OCI-LY1 (cell line): ENCODE results near the gene PLD1.

ENCODE experiments used
- H2AFZ ChIP-seq: fragments of 200-600 bp; sonication (generic), shearing (Covaris generic); 2 replicates; pipeline ENCODE4 v1.6.0; 2014; ENCODE audit warnings: antibody characterized with exemption, mild to moderate bottlenecking, low read length
- H3F3A ChIP-seq: fragments of 200-600 bp; sonication (generic), shearing (Covaris generic); 2 replicates; pipeline ENCODE4 v1.6.0; 2014; ENCODE audit warnings: mild to moderate bottlenecking, antibody characterized with exemption, low read length, moderate library complexity; ENCODE audit not compliant: insufficient read depth
- H3K27ac ChIP-seq: fragments of 200-600 bp; sonication (generic); 2 replicates; pipeline ENCODE4 v1.5.1; 2014; ENCODE audit warnings: low read length, mixed run types, mild to moderate bottlenecking, low read depth; ENCODE audit not compliant: poor library complexity, severe bottlenecking
- H3K27me3 ChIP-seq: fragments of 200-600 bp; sonication (generic); 2 replicates; pipeline ENCODE4 v1.6.0; 2014; ENCODE audit warnings: antibody characterized with exemption, mild to moderate bottlenecking, low read length, moderate library complexity; ENCODE audit not compliant: insufficient read depth
- H3K36me3 ChIP-seq: fragments of 200-600 bp; sonication (generic); 2 replicates; pipeline ENCODE4 v1.6.1; 2014; ENCODE audit warnings: mild to moderate bottlenecking, antibody characterized with exemption, low read length, moderate library complexity, mixed read lengths; ENCODE audit not compliant: insufficient read depth
- H3K4me1 ChIP-seq: fragments of 200-600 bp; sonication (generic); 2 replicates; pipeline ENCODE4 v1.5.1; 2014; ENCODE audit warnings: mild to moderate bottlenecking, low read length, moderate library complexity; ENCODE audit not compliant: insufficient read depth, severe bottlenecking
- H3K4me2 ChIP-seq: fragments of 200-600 bp; sonication (generic), shearing (Covaris generic); 2 replicates; pipeline ENCODE4 v1.6.1; 2014; ENCODE audit warnings: low read length
- H3K4me3 ChIP-seq: fragments of 200-600 bp; sonication (generic); 2 replicates; pipeline ENCODE4 v1.5.1; 2014; ENCODE audit warnings: low read length, low read depth, mild to moderate bottlenecking, mixed read lengths; ENCODE audit not compliant: poor library complexity, severe bottlenecking
- H3K79me2 ChIP-seq: fragments of 200-600 bp; shearing (Covaris generic); 2 replicates; pipeline ENCODE4 v1.6.1; 2016; ENCODE audit warnings: mixed run types, low read length, mixed read lengths; ENCODE audit not compliant: insufficient read depth
- H3K9ac ChIP-seq: fragments of 200-600 bp; sonication (generic), shearing (Covaris generic); 2 replicates; pipeline ENCODE4 v1.6.1; 2014; ENCODE audit warnings: mild to moderate bottlenecking, low read length, mixed read lengths
- H3K9me2 ChIP-seq: fragments of 200-600 bp; sonication (generic), shearing (Covaris generic); 2 replicates; pipeline ENCODE4 v1.6.1; 2014; ENCODE audit warnings: low read depth, mild to moderate bottlenecking, low read length, mixed read lengths
- H3K9me3 ChIP-seq: fragments of 200-600 bp; shearing (Covaris generic); 2 replicates; pipeline ENCODE4 v1.6.1; 2014; ENCODE audit warnings: low read length, mixed read lengths
- H4K20me1 ChIP-seq: fragments of 200-600 bp; sonication (generic), shearing (Covaris generic); 2 replicates; pipeline ENCODE4 v1.6.0; 2016; ENCODE audit warnings: mild to moderate bottlenecking, low read length; ENCODE audit not compliant: insufficient read depth
- EZH2 ChIP-seq: fragments of 200-600 bp; sonication (generic), shearing (Covaris generic); IDR thresholded peaks from 2 replicates; pipeline ENCODE4 v1.8.0; 2017; ENCODE audit warnings: borderline replicate concordance, mixed run types, mild to moderate bottlenecking, antibody characterized with exemption, low read length, moderate library complexity, mixed read lengths
- TF ChIP-seq, protein P1 (sequence below): fragments of 200-600 bp; sonication (generic), shearing (Covaris generic); IDR thresholded peaks from 2 replicates; pipeline ENCODE4 v1.5.1; 2017; ENCODE audit warnings: mild to moderate bottlenecking, antibody characterized with exemption, low read length, moderate library complexity, mixed read lengths

PLD1 gene

GRCh38 chr3:171591070-171591469 lies 219.2 kb downstream of the PLD1 start:
- Histone ChIP-seq H3K79me2 (no peaks in the 10 kb centered on the region), H3K36me3 (no peaks in the 10 kb centered on the region), H3K9ac (no peak overlapping the region), H3K27ac (no peak overlapping the region), H3K4me1 (no peaks in the 10 kb centered on the region), H3K9me3 (no peaks in the 10 kb centered on the region), H3K27me3 (no peaks in the 10 kb centered on the region), H3F3A (no peaks in the 10 kb centered on the region), H3K9me2 (no peaks in the 10 kb centered on the region), H4K20me1 (no peaks in the 10 kb centered on the region), H3K4me3 (no peak overlapping the region), H2AFZ (no peak overlapping the region), H3K4me2 (no peak overlapping the region)
- no peak for TF ChIP-seq EZH2
- TF ChIP-seq, protein P1, sequence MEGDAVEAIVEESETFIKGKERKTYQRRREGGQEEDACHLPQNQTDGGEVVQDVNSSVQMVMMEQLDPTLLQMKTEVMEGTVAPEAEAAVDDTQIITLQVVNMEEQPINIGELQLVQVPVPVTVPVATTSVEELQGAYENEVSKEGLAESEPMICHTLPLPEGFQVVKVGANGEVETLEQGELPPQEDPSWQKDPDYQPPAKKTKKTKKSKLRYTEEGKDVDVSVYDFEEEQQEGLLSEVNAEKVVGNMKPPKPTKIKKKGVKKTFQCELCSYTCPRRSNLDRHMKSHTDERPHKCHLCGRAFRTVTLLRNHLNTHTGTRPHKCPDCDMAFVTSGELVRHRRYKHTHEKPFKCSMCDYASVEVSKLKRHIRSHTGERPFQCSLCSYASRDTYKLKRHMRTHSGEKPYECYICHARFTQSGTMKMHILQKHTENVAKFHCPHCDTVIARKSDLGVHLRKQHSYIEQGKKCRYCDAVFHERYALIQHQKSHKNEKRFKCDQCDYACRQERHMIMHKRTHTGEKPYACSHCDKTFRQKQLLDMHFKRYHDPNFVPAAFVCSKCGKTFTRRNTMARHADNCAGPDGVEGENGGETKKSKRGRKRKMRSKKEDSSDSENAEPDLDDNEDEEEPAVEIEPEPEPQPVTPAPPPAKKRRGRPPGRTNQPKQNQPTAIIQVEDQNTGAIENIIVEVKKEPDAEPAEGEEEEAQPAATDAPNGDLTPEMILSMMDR, result no peak

DNA sequence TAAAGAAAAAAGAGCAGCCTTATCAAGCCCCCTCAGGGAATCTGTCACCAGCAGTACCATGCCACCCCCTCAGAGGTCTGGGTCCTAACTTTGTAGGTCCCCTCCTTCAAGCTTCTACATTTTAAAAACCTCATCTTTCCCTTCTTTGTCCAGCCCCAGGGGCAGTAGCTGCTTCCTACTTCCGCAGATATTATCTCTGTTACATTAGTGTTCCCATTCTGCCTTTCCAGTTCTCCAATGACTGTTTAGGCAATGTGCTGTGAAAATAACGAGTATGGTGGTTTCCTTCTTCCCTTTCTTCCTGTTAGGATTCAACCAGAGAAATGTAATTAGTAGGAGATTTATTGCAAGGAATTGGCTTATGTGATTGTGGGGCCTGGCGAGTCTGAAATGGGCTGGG lies 224.0 kb downstream of the PLD1 start:
- TF ChIP-seq, protein P1, result no peak
- TF ChIP-seq EZH2, result no peak
- no peaks in the 10 kb centered on the region for H3K36me3 ChIP-seq
- H3F3A ChIP-seq, result no peaks in the 10 kb centered on the region
- no peaks in the 10 kb centered on the region for H4K20me1 ChIP-seq
- H3K9me2 ChIP-seq, result no peaks in the 10 kb centered on the region
- no peaks in the 10 kb centered on the region for H3K27me3 ChIP-seq
- no peaks in the 10 kb centered on the region for H3K4me1 ChIP-seq
- H3K4me2 ChIP-seq, result no peak overlapping the region
- no peak overlapping the region for H3K27ac ChIP-seq
- H3K9ac ChIP-seq, result no peak overlapping the region
- H2AFZ ChIP-seq, result no peak overlapping the region
- no peaks in the 10 kb centered on the region for H3K79me2 ChIP-seq
- no peaks in the 10 kb centered on the region for H3K9me3 ChIP-seq
- H3K4me3 ChIP-seq, result no peak overlapping the region

DNA sequence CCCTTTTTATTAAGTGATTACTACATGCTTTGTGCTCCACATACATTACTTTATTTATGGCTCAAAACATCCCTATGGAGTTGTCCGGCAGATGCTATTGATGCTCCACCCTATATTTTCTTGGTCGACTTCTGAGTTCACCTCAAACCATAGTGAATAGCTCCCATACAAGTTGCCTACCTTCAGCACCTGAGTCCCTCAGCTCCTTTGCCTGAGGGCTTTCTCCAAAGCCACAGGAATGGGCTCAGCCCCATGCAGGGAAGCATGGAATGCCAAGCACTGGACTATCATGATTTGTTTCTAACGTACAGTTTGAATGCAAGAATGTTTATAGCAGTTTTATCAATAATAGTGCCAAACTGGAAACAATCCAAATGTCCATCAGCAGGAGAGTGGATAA lies 225.2 kb downstream of the PLD1 start:
- H3K27me3 ChIP-seq, result no peaks in the 10 kb centered on the region
- no peak overlapping the region for H2AFZ ChIP-seq
- H3K27ac ChIP-seq, result no peak overlapping the region
- H3F3A ChIP-seq, result no peaks in the 10 kb centered on the region
- no peak overlapping the region for H3K4me2 ChIP-seq
- no peaks in the 10 kb centered on the region for H4K20me1 ChIP-seq
- H3K4me3 ChIP-seq, result no peak overlapping the region
- H3K9me2 ChIP-seq, result no peaks in the 10 kb centered on the region
- no peaks in the 10 kb centered on the region for H3K36me3 ChIP-seq
- no peaks in the 10 kb centered on the region for H3K9me3 ChIP-seq
- H3K9ac ChIP-seq, result no peak overlapping the region
- H3K79me2 ChIP-seq, result no peaks in the 10 kb centered on the region
- no peaks in the 10 kb centered on the region for H3K4me1 ChIP-seq
- TF ChIP-seq, protein P1, result no peak
- TF ChIP-seq EZH2, result no peak
